ENCODE measurements around the gene TRMT61A. TPM values are rescaled to one million over a fixed set of nuclear protein-coding genes. Genes with fewer than 3 reads are reported as not detected.
"Not testable (repeated sequence)": the region's sequence is repeated elsewhere in the genome, so short reads cannot be mapped to it uniquely, and the experiment has no call there.

TRMT61A gene
- total and polyA plus RNA-seq, 8 donors: 3.3 to 16.1 (median 7.6) TPM

DNA sequence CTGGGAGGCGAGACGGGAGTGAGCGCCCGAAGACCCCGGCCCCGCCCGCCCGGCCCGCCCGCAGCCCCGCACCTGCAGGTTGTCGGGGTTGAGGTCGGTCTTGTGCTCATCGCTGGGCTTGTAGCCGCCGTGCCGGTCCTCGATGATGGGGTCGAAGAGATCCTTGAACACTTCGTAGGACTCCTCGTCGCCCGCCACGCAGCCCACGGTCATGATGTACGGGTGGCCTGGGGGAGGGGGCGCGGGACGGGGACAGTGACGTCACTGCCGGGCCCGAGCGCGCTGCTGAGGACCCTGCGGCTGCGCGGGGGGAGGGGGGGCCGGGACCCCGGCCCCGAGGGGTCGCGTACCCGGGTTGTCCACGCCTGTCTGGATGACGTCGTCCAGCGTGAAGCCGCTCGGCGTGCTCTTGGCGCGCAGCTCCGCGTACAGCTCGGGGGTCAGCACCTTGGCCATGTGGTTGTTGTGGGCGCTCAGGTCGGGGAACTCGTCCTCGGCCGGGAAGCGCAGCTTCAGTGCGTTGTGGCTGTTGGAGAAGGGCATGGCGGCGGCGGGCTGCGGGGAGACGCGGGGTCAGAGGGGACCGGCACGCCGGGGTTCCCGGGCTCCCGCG lies 6.9 kb upstream of the TRMT61A start:
- intact Hi-C loops (cut with DNase I): no loop called here
- Histone ChIP-seq H3K36me3 (no peaks in the 10 kb centered on the region), H3K27ac (peak overlapping the region in 3 of 4 donors; percentile 56 to 89 (median 69)), H3K4me3 (peak overlapping the region; percentile 19 to 63 (median 51)), H3K9me3 (no peaks in the 10 kb centered on the region), H3K27me3 (no peaks in the 10 kb centered on the region), H3K4me1 (peaks cover 4 to 24% (median 8%) of the 10 kb centered on the region in 3 donors)
- TF ChIP-seq, protein P1, sequence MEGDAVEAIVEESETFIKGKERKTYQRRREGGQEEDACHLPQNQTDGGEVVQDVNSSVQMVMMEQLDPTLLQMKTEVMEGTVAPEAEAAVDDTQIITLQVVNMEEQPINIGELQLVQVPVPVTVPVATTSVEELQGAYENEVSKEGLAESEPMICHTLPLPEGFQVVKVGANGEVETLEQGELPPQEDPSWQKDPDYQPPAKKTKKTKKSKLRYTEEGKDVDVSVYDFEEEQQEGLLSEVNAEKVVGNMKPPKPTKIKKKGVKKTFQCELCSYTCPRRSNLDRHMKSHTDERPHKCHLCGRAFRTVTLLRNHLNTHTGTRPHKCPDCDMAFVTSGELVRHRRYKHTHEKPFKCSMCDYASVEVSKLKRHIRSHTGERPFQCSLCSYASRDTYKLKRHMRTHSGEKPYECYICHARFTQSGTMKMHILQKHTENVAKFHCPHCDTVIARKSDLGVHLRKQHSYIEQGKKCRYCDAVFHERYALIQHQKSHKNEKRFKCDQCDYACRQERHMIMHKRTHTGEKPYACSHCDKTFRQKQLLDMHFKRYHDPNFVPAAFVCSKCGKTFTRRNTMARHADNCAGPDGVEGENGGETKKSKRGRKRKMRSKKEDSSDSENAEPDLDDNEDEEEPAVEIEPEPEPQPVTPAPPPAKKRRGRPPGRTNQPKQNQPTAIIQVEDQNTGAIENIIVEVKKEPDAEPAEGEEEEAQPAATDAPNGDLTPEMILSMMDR (IDR thresholded peaks at IDR 0.05): no peak
- peak in 4 of 6 donors; percentile 52 to 83 (median 68) for DNase-seq
- 1% methylated on average over 52 to 74 of the region's 74 CpGs for WGBS, 2 donors
- FAIRE-seq: no peak
- ATAC-seq: no peak

DNA sequence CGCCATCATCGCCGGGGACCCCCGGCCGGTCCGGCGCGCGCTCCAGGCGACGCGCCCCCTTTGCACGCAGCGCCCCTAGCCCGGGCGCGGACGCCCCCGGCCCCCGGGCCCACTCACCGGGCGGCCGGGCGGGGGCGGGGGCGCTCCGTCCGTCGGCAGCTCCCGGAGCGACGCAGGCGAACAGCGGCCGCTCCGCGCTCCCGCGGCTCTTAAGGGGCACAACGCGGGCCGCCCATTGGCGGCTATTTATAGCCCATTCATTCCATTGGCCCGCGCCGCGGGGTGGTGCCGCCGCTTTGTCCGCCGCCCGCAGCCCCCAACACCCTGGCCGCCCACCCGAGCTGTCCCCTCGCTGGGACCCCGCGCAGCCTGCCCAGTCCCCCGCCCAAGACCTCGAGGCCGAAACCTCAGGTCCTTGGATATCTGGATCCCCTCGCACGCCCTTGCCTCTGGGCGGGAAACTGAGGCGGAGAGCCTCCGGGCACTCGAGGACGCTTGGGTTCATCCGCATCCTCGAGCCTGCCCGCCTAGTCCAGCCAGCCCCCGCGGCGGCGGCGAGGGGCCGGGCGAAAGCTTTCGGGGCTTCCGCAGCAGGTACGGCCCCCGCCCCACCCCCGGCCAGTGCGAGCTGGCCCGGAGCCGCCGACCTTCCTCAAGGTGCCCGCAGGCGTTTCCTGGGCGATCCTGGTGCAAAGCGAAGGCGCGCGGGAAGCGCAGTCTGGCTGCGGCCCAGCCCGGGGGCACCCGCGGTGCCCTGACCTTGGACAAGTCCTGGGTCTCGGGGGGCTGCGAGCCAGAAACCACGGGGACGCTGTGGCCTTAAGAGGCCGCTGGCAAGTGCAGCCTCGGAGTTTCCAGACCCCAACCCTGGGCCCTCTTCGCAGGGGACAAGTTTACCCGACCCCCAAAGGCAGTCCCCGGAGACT lies 6.1 kb upstream of the TRMT61A start, which contains the start of gene CKB:
TSS of gene CKB (minus strand) at position 182 of the 926 bp plus-strand sequence. CDS start 337 bp downstream, outside the sequence.
- H3K27ac ChIP-seq: peak within 1 kb of the TSS; percentile 56 to 89 (median 70)
- H3K9me3 ChIP-seq: no peaks in the 10 kb centered on the region
- peaks cover 4 to 28% (median 8%) of the 10 kb centered on the region in 3 donors for H3K4me1 ChIP-seq
- intact Hi-C loops (cut with DNase I): no loop called here
- TF ChIP-seq, protein P1 (IDR thresholded peaks at IDR 0.05): no peak
- no peaks in the 10 kb centered on the region for H3K27me3 ChIP-seq
- peak in 4 of 6 donors; percentile 62 to 87 (median 75) for DNase-seq
- FAIRE-seq: no peak
- H3K4me3 ChIP-seq: peak within 1 kb of the TSS; percentile 19 to 63 (median 51)
- H3K36me3 ChIP-seq: no peaks in the 10 kb centered on the region
- WGBS, 2 donors: 17 to 28% methylated on average over 65 to 107 of the region's 107 CpGs
- ATAC-seq: peak in 2 of 4 donors; percentile 6 to 28

DNA sequence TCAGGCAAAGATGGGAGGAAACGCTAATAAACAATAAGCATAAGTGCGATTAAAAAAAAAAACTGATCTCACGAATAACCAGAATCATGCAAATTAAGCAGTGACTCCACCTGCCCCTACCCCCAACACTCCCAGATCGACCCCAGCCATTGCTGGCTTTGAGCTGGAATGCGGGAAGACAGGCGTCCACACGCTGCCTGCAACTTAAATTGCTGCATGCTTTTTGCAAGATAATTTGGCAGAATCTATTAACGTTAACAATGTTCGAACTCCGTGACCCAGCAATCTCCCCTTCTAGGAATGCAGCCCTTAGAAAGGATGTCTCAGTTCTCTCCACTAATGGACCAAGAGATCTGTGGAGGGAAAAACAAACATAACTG lies 5.4 kb upstream of the TRMT61A start:
- DNase-seq (peak in 1 of 6 donors; percentile 24), ATAC-seq (no peak), FAIRE-seq (no peak)
- Histone ChIP-seq H3K36me3 (no peaks in the 10 kb centered on the region), H3K27ac (no peak overlapping the region), H3K4me1 (peaks cover 0 to 24% (median 8%) of the 10 kb centered on the region in 3 donors), H3K9me3 (no peaks in the 10 kb centered on the region), H3K4me3 (no peak overlapping the region), H3K27me3 (no peaks in the 10 kb centered on the region)
- TF ChIP-seq, protein P1 (IDR thresholded peaks at IDR 0.05): no peak
- intact Hi-C loops (cut with DNase I): no loop called here
- WGBS, 2 donors: 79 to 82% methylated on average over 10 of the region's 10 CpGs

DNA sequence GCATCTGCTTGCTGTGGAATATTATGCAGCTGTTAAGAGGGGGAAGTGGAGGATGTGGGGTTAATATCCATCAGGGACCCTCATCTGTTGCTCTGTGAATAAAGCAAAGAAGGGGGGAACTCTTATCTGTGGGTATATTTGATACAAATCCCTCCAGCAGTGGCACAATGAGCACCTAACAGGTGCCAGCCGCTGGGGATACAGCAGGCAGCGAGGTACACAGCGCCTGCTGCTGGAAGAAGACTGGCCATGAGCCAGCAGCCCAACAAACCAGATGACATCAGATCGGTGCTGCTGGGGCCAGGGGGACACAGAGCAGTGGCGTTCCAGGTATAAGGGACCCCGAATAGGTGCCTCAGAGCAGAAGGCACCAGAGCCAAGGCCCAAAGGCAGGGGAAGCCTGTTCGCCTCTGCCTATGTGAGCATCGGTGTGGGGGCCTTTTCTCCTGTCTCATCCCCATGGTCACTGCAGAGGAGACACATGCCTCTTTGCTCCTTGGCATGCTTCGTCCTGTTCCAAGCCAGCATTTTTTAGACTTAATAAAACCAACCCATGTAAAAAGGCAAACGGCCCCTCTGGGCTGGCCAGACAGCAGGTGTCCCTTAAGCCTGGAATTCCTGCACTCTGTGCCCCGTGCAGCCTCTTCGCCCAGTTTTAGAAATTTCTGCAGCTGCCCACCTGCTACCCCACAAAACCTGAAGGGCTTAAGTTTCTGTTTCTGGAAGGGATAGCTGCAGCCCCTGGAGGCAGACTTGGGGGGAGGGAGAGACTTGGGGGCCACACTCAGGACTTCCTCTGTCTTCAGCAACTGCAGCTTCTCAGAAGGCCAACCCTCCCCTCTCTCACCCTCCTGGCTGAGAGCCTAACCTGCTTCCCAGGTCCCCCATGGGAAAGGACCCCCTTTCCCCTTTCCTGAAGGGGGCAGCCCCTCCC lies 4.7 kb upstream of the TRMT61A start:
- ATAC-seq (no peak), DNase-seq (peak in 2 of 6 donors; percentile 51 to 71), FAIRE-seq (no peak)
- TF ChIP-seq, protein P1 (IDR thresholded peaks at IDR 0.05): no peak
- 74 to 78% methylated on average over 12 of the region's 12 CpGs for WGBS, 2 donors
- Histone ChIP-seq H3K9me3 (no peaks in the 10 kb centered on the region), H3K4me3 (no peak overlapping the region), H3K4me1 (peaks cover 0 to 24% (median 8%) of the 10 kb centered on the region in 3 donors), H3K27me3 (no peaks in the 10 kb centered on the region), H3K36me3 (no peaks in the 10 kb centered on the region), H3K27ac (peak overlapping the region in 3 of 4 donors; percentile 8 to 28 (median 17))
- intact Hi-C loops (cut with DNase I): no loop called here

DNA sequence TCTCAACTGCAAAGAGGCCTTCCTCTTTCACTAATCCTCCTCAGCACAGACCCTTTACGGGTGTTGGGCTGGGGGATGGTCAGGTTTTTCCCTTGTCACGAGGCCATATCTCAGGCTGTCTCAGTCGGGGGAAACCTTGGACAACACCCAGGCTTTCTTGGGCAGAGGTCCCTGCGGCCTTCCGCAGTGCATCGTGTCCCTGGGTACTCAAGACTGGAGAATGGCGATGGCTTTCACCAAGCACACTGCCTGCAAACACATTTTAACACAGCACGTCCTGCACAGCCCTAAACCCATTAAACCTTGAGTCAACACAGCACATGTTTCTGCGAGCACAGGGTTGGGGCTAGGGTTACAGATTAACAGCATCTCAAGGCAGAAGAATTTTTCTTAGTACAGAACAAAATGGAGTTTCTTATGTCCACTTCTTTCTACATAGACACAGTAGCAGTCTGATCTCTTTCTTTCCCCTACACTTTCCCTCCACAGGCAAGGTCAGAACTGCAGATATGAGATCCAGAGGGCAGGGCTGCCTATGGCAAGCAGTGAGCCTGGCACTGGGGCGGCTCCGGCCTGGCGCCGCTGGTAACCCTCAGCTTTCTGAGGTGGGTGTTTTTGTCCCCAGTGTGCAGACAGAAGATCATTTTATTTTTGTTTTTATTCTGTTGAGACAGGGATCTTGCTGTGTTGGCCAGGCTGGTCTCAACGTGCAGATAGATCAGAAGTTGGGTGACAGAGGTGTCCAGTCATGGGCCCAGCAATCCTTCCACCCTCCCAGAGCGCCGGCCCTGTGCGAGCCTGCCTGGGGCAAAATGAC lies 3.4 kb upstream of the TRMT61A start:
- H3K4me3 ChIP-seq; FAIRE-seq; ATAC-seq; H3K27me3 ChIP-seq; intact Hi-C loops (cut with DNase I); H3K9me3 ChIP-seq; H3K36me3 ChIP-seq: not testable (repeated sequence)
- H3K27ac ChIP-seq: peak overlapping the region in 3 of 4 donors; percentile 8 to 28 (median 17)
- H3K4me1 ChIP-seq: peaks cover 6 to 35% (median 8%) of the 10 kb centered on the region in 3 donors
- 31 to 41% methylated on average over 17 of the region's 17 CpGs for WGBS, 2 donors
- DNase-seq: peak in 1 of 6 donors; percentile 32

Measured in pancreas (tissue), 10 donors.